ENCODE results near the gene BSN.

The BSN gene

GRCh38 chr3:49712631-49713317, 158.5 kb downstream of the BSN start:
- TF ChIP-seq CTCF (IDR thresholded peaks at IDR 0.05), result no peak

- TF ChIP-seq CTCF (IDR thresholded peaks at IDR 0.05), result no peak
Observed at GRCh38 chr3:49713336-49714105, 159.2 kb downstream of the BSN start.

GRCh38 chr3:49714728-49715550, 160.7 kb downstream of the BSN start:
- TF ChIP-seq CTCF (IDR thresholded peaks at IDR 0.05), result no peak

- no peak for TF ChIP-seq CTCF (IDR thresholded peaks at IDR 0.05)
Observed at GRCh38 chr3:49715611-49716121, 161.4 kb downstream of the BSN start.

GRCh38 chr3:49716169-49716568, 161.9 kb downstream of the BSN start:
- no peak for TF ChIP-seq CTCF (IDR thresholded peaks at IDR 0.05)

GRCh38 chr3:49716691-49717210, 162.5 kb downstream of the BSN start:
- no peak for TF ChIP-seq CTCF (IDR thresholded peaks at IDR 0.05)
